Retina (tissue), 1 donor: ENCODE results near the gene MUC15.
"Not testable (repeated sequence)": the region's sequence is repeated elsewhere in the genome, so short reads cannot be mapped to it uniquely, and the experiment has no call there.

Experiments used
- DNase-seq: peaks from one replicate; pipeline ENCODE4 v3.0.0-alpha.2; 2016

MUC15 gene

DNA sequence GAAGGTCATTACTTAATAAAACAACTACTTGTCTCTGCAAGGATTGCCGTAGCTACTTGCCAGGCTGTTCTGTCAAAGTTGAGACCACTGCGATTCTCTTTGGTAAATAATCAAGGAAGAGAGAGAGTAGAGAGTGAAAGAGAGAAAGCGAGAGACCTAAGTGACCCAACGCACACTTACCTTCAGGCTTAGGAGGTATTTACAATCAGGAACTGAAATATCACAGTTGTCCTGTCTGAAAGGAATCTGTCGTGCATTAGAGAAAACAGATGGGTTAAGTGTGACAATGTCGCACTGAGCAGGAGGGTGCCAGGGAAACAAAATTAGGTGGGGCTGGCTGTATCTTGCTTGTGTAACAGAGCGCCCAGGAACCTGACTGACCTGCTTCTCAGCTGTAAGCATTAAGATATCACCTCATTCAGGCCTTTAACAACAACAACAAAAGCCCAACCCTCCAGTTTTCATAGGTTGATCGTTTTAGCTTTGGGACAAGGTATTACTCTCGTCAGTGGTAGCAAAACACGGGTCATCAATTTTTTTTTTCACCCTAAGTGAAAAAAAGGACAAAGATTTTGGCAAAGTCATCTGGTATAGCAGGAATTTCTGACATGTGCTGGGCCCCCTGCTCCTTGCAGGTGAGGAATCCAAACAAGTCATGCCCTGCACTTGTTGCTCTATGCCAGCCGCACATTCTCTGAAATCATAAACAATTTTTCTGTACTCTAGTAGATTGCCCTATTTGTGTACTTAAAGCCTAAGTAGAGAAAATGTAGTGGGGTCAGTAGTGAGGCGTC is at the start of gene MUC15:
Gene MUC15, minus strand, starts transcription at position 403 of the 794 bp plus-strand sequence. CDS start 5,169 bp downstream, outside the sequence.
- no peak for DNase-seq

DNA sequence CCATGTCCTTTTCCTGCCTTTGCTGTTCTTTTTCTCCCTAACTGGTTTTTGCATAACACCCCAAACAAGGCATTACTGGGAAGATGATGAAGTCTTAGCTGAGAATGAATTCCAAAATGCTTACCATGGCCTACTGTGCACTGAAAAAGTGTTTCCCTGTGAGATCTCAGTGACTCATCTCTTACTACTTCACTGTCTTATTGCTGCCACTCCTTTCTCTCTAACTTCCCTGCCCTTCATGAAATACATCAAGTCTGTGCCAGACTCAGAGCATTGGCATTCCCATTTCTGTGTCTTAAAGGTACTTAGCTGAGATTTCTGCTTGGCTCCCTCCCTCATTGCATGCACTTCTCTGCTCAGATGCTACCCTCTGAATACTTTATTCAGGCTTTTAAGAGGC is 49.1 kb upstream of the MUC15 start:
- no peak for DNase-seq

- DNase-seq, result no peak
These were observed 48.4 kb upstream of the MUC15 start for GRCh38 chr11:26620282-26621045.

- no peak for DNase-seq
These were observed 46.4 kb upstream of the MUC15 start for GRCh38 chr11:26618441-26618840.

GRCh38 chr11:26613759-26614158 is 41.7 kb upstream of the MUC15 start:
- DNase-seq, result no peak

GRCh38 chr11:26608507-26609146 is 36.6 kb upstream of the MUC15 start:
- DNase-seq, result no peak

GRCh38 chr11:26607725-26608506 is 35.9 kb upstream of the MUC15 start:
- DNase-seq, result no peak

DNA sequence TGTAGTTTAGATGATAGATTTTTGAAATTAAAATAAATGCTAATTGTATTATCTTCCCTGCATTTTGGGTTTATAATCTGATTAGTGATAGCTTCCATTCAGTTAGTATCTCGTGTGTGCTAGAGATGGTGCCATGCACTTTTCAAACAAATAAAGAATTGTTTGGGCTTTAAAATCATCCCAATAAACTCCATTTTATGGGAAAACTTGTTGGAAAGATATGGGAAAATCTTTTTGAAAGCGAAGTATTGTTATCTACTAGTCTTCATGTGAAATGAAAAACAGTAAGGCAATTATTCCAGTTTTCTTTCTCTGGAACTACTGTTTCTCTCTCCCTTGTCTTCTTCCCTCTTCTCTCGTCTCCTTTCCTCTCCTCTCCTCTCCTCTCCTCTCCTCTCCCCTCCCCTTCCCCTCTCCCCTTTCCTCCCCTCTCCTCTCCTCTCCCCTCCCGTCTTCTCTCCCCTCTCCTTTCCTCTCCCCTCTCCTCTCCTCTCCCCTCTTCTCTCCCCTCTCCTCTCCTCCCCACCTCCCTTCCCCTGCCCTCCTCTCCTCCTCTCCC is 27.9 kb upstream of the MUC15 start:
- DNase-seq, result no peak

DNA sequence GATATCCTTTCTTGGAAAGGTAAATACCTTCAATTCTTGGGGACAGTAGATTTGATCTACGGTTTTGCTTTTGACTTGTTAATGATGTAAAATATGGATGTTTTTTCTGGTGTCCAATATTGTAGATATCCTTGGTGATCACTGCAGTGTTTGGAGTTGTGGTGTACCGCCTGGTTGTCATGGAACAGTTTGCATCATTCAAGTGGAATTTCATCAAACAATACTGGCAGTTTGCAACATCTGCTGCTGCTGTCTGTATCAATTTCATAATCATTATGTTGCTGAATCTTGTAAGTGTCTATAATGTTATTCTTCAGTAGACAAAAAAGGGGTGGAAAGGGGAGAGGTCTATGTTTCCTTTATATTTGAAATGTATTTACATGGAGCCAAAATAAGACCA is 27.4 kb upstream of the MUC15 start:
- no peak for DNase-seq

DNA sequence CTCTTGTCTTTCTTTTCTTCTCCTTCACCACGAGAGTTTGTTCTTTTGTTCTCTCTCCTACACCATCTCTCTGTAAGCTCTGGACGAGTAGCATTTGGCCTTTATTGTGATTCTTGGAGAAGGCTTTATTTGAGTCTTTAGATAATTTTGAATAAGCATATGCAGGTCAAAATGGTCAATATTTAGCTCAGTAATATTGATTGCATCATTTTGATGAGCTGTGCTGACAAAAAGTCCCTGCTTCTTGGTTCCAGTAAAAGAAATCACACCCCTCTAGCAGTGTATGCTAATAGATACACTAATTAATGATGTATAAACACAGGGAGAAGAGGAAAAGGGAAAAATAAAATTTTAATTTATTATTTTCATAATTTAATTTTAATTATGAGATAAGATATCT is 25.8 kb upstream of the MUC15 start:
- DNase-seq, result no peak

DNA sequence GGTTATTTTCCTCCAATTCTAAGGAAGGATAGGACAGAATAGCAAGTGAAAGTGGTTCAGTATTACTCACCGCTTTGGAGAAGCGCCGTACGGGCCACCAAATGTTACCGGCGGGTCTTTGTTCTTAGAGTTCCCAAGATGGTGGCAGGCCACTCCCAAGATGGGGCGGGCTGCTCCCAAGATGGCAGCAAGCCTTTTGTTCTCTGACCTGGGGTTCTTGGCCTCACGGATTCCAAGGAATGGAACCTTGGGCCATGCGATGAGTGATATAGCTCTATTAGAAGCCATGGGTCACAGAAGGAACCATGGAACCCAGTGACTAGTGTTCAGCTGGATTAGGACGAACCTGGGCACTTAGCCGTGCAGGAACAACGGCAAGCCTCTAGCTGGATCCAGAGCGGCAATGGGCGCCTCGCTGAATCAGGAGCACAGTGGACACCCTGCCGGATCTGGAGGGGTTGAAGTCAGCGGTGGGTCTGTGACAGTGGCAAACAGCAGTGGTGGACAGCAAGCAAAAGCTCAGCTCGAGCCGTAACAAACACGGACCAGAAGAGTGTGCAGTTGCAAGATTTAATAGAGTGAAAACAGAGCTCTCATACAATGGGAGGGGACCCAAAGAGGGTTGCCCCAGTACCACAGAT is 25.1 kb upstream of the MUC15 start:
- not testable (repeated sequence) for DNase-seq

DNA sequence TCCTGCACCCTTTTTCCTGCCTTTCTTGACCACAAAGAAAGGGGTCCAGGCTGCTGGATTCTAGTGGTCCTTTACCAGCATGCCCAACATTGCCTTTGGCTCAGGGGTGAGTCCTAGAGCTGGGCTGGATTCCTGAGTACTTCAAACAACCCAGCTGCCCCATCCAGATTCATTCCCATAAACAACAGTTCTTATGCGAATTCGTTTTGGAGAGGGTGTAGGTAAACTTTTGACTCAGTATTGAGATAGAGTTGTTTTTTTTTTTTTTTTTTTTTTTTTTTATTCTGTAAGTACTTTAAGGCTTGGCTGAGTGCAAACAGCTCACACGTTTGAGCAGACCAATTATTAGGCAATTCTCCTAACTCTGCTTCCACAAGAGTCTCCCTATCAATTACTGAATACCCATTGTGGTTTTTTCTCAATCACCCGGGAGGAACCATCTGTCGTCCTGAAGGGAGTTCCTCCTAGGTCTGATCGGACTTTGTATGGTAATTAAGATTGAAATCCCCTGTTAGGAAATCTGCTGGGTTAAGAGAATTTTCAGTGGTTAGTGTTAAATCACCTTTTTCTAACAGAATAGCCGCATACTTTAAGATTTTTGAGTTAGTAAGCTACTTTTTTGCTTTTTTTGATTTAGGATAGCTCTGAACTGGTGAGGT is 23.3 kb upstream of the MUC15 start:
- not testable (repeated sequence) for DNase-seq

- DNase-seq, result no peak
These were observed 21.6 kb upstream of the MUC15 start for GRCh38 chr11:26593691-26594090.

- DNase-seq, result no peak
These were observed 15.0 kb upstream of the MUC15 start for GRCh38 chr11:26587073-26587472.

- DNase-seq, result no peak
These were observed 12.8 kb upstream of the MUC15 start for GRCh38 chr11:26584818-26585217.

DNA sequence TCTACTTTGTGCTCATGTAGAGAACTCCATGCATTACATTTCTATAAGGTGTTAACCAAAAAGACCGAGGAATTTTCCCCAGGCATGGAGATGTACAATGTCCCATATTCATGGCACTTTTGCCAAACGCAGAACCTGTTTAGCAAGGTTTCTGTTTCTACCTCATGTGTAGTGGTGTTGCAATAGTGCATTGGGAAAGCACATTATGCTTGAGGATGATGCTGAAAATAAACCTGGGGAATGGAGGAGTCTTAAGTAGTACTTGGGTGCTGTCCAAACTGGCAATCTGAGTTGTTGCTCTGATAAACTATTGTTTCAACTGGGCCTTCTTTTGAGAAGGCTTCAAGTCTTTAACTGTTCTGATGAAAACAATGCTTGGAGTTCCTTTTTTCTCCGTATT is 11.5 kb upstream of the MUC15 start:
- DNase-seq, result no peak

- no peak for DNase-seq
These were observed 8.9 kb upstream of the MUC15 start for GRCh38 chr11:26580929-26581328.

DNA sequence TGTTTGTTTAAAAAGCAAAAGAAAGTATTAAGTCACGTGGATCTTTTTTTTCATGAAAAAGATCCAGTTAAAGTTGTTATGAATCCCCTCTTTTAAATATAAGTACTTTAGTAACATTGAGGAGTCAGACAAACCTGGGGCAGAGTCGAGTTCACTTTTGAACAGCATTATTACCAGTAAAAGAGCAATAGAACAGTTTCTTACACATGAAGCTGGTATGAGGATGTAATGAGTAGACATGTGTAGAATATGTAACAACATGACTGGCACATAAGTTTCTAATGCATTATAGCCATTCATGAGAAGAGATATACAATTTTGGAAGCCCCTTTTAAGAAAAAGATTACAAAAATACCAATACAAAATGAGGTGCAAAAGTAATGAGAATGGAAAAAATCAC is 7.6 kb upstream of the MUC15 start:
- DNase-seq, result no peak

- no peak for DNase-seq
These were observed 7.1 kb upstream of the MUC15 start for GRCh38 chr11:26578998-26579661.

GRCh38 chr11:26575946-26576345 is 3.9 kb upstream of the MUC15 start:
- DNase-seq, result no peak

DNA sequence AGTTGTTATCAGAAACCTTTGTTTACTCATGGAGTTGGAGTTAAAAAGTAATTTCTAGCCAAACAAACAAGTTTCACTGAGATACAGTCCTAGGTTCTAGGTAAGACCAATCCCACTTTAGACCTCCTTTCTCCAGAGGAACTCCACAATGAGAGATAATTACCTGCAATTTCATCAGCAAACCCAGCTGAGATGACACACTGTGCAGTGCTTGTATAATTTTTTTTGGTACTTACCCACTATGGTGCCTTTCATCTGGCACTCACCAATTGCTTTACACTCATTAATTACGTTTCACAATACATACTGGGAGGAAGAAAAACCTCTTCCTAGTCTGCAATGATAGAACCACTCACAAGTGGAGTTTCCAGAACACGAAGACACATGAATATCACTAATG is 1.8 kb upstream of the MUC15 start:
- no peak for DNase-seq
